GM12878 (cell line): ENCODE data around the gene PLXNB2. TPM values are rescaled to one million over a fixed set of nuclear protein-coding genes. Genes with fewer than 3 reads are reported as not detected.

Source experiments
- ATAC-seq: fragments of 200-7000 bp; cut with Tn5 transposase; 3 replicates; pipeline ENCODE4 v1.9.1; 2020; ENCODE audit warnings: mild to moderate bottlenecking, moderate library complexity
- BruUV-seq: library from RNA; stranded (reverse); fragments of 400-500 nt; replicated peaks from 2 replicates; lab custom pipeline; 2021; lab: Mats Ljungman, UMichigan
- CTCF ChIA-PET: fragments of 300-600 bp; sonication (Branson Sonifier 250); formaldehyde crosslinking; extraction: SDS; loops from one replicate; lab custom pipeline; 2021; ENCODE audit warnings: inconsistent platforms; lab: Yijun Ruan, JAX
- POLR2A ChIA-PET: fragments of 350-600 bp; formaldehyde crosslinking; extraction: SDS; loops from one replicate; lab custom pipeline; 2021; ENCODE audit warnings: inconsistent platforms; lab: Charles Lee
- RAD21 ChIA-PET: fragments of 300-600 bp; sonication (Branson Sonifier 250); formaldehyde crosslinking; loops from one replicate; lab custom pipeline; 2023; ENCODE audit warnings: antibody characterized with exemption; ENCODE audit not compliant: unreplicated experiment; lab: Charles Lee
- SMC1A ChIA-PET: fragments of 300-600 bp; sonication (Branson Sonifier 250); formaldehyde crosslinking; loops from one replicate; lab custom pipeline; 2023; ENCODE audit not compliant: unreplicated experiment, uncharacterized antibody; lab: Charles Lee
- DNase-seq: peaks from one replicate; pipeline ENCODE4 v3.0.0-alpha.2; 2011; ENCODE audit warnings: low read depth, low spot score
- FAIRE-seq: peaks from 3 replicates; lab custom pipeline; 2011; peaks lifted over from hg19 to GRCh38; lab: Jason Lieb, UNC
- H2AFZ ChIP-seq: 2 replicates; pipeline ENCODE4 v1.6.0; 2011; ENCODE audit warnings: low read depth, low read length, control low read depth; ENCODE audit not compliant: control insufficient read depth
- H3K27ac ChIP-seq: 2 replicates; pipeline ENCODE4 v1.5.1; 2011; ENCODE audit warnings: control low read depth; ENCODE audit not compliant: control insufficient read depth, insufficient read depth
- H3K27me3 ChIP-seq, 2 experiments: replicated peaks in 1 of 2; 2 replicates each; pipeline versions ENCODE4 v1.6.0 to v1.6.1; 2011; ENCODE audit warnings: low read length in 1 of 2; ENCODE audit not compliant: control insufficient read depth in 2 of 2, insufficient read depth in 2 of 2
- H3K36me3 ChIP-seq, 2 experiments: 2 replicates each; pipeline ENCODE4 v1.5.1; 2011; ENCODE audit warnings: low read length in 1 of 2; ENCODE audit not compliant: control insufficient read depth in 2 of 2, insufficient read depth in 2 of 2
- H3K4me1 ChIP-seq: 2 replicates; pipeline ENCODE4 v1.6.1; 2011; ENCODE audit warnings: mild to moderate bottlenecking, low read length, moderate library complexity, mixed read lengths; ENCODE audit not compliant: control insufficient read depth, insufficient read depth
- H3K4me2 ChIP-seq: 2 replicates; pipeline ENCODE4 v1.6.0; 2011; ENCODE audit warnings: control low read depth; ENCODE audit not compliant: control insufficient read depth, insufficient read depth
- H3K4me3 ChIP-seq: fragments of 200-600 bp; sonication (generic); 2 replicates; pipeline ENCODE4 v1.5.1; 2016
- H3K79me2 ChIP-seq: 2 replicates; pipeline ENCODE4 v1.6.0; 2011; ENCODE audit warnings: low read length; ENCODE audit not compliant: control insufficient read depth, insufficient read depth
- H3K9ac ChIP-seq: 2 replicates; pipeline ENCODE4 v1.8.0; 2011; ENCODE audit warnings: low read length, control low read depth, mixed read lengths; ENCODE audit not compliant: control insufficient read depth, insufficient read depth
- H3K9me3 ChIP-seq: replicated peaks from 3 replicates; pipeline ENCODE4 v1.5.1; 2011; ENCODE audit warnings: mild to moderate bottlenecking, low read length; ENCODE audit not compliant: control insufficient read depth, insufficient read depth
- H4K20me1 ChIP-seq: 2 replicates; pipeline ENCODE4 v1.6.0; 2011; ENCODE audit not compliant: control insufficient read depth, insufficient read depth
- SPI1 ChIP-seq: IDR thresholded peaks from 2 replicates; pipeline ENCODE4 v1.6.1; 2011; ENCODE audit warnings: low read depth, mild to moderate bottlenecking, low read length, moderate library complexity, borderline replicate concordance; ENCODE audit not compliant: insufficient read depth
- WGBS: methylation state at CpG from one replicate; pipeline ENCODE4 v1.1.6; 2016; ENCODE audit warnings: low lambda C conversion rate; ENCODE audit not compliant: insufficient replicate concordance, insufficient coverage; ENCODE audit errors: missing lambda C conversion rate; 5-methylcytosine and 5-hydroxymethylcytosine counted together
- in situ Hi-C: fragments of 300-500 bp; cut with MboI; formaldehyde crosslinking; loops from 9 replicates; pipeline ENCODE4 v1.14.3; 2018; ENCODE audit warnings: mixed read lengths
- intact Hi-C: fragments of 100-400 bp; cut with micrococcal nuclease; formaldehyde crosslinking; loops from one replicate; pipeline ENCODE4 v1.14.2; 2022; ENCODE audit not compliant: unreplicated experiment
- polyA plus RNA-seq, 11 experiments: library from polyadenylated mRNA; depleted of rRNA in 4 of 11; unstranded in 6 of 11; stranded (reverse) in 5 of 11; fragments of >200 nt; fragmentation: Nextera tagmentation in 4 of 11; fragmentation: Illumina TruSeq in 1 of 11; extraction: Ambion mirVana in 4 of 11; extraction: Trizol in 1 of 11; gene quantifications; 1 replicate in 1 of 11; 2 replicates in 10 of 11; pipeline versions ENCODE4 v1.2.1 to v1.2.3, GENCODE V29; 2011 to 2016; ENCODE audit warnings: inconsistent platforms in 2 of 11, missing spikeins in 2 of 11, low read depth in 1 of 11
- total RNA-seq, 4 experiments: library from RNA; depleted of rRNA in 3 of 4; stranded (reverse); fragments of >200 nt in 3 of 4; fragmentation: Illumina TruSeq in 1 of 4; extraction: Trizol in 1 of 4; gene quantifications; 2 replicates each; pipeline versions ENCODE4 v1.2.1 to v1.2.3, GENCODE V29; 2013 to 2021

PLXNB2 gene
- total and polyA plus RNA-seq, 10 of the 15 experiments (the other 5 are each of a cell fraction or from before 2014, with no cell fraction given) = 0.68 to 134 (median 41.9) TPM

GRCh38 chr22:50253046-50253915, 54.2 kb downstream of the PLXNB2 start:
- H3K79me2 ChIP-seq = peaks cover 9% of the 10 kb centered on the region
- H3K27me3 ChIP-seq = no peaks in the 10 kb centered on the region
- ChIA-PET CTCF (interaction anchor here (0.6 to 2.8 kb wide), 10 partner anchors 8 to 368 kb away, joined by 3 to 20 read pairs (median 4); partner anchors contain the start of gene MAPK12), SMC1A (interaction anchor here (1.2 to 1.3 kb wide), 3 partner anchors 88 to 105 kb away, joined by 3 read pairs; no protein-coding TSS in a partner anchor), POLR2A (no interaction called here)
- intact Hi-C loops = loop anchor here (5.0 kb wide), 2 partner anchors 244 to 439 kb away; no protein-coding TSS in a partner anchor
- no TSS peak for BruUV-seq
- no peaks in the 10 kb centered on the region for H4K20me1 ChIP-seq
- no peak overlapping the region for H3K9ac ChIP-seq
- no peaks in the 10 kb centered on the region for H3K9me3 ChIP-seq
- H2AFZ ChIP-seq = no peak overlapping the region
- DNase-seq (no peak), ATAC-seq (no peak)
- 85% methylated on average over 19 of the region's 22 CpGs for WGBS
- H3K4me2 ChIP-seq = no peak overlapping the region
- no peak overlapping the region for H3K27ac ChIP-seq
- in situ Hi-C loops = loop anchor here (10.0 kb wide), 2 partner anchors 242 to 362 kb away; no protein-coding TSS in a partner anchor
- H3K4me3 ChIP-seq = no peak overlapping the region
- H3K36me3 ChIP-seq = no peaks in the 10 kb centered on the region; a peak in 2 of 4 replicates
- no peak for TF ChIP-seq SPI1
- TF ChIP-seq, all 136 proteins: peak for 0
- no peak for FAIRE-seq
- RAD21 ChIA-PET = interaction anchor here (0.6 to 3.3 kb wide), 6 partner anchors 8 to 217 kb away, joined by 3 to 26 read pairs (median 3); partner anchors contain the start of gene MAPK12
- H3K4me1 ChIP-seq = peaks cover 16% of the 10 kb centered on the region
